ENCODE measurements around the gene PROKR1.
"Not testable (repeated sequence)": the region's sequence is repeated elsewhere in the genome, so short reads cannot be mapped to it uniquely, and the experiment has no call there.

The PROKR1 gene

DNA sequence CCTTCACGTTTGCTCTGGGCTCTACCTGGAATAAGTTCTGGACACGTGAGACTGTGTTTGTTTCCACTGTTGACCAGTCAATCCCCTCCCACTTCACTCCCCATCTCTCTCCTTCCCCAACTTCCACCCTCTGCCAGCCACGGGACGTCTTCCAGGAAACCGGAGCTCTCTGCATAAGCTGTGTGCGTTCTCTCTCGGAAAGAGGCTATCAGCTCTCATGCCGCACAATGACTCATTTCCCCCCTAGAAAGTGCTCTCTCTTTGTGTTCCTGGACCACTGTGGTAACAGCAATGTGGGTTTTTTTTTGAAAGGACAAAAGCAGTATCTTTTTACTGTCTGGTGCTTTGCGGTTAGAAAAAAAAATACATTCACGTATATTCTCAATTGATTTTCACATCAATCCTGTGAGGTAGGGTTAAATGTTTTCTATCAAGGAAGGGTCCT, 10.2 kb downstream of the PROKR1 start:
- peak in 1 of 2 donors; percentile 8 for DNase-seq (ENCODE audit: low read depth in 1 of 2, low spot score in 1 of 2)

DNA sequence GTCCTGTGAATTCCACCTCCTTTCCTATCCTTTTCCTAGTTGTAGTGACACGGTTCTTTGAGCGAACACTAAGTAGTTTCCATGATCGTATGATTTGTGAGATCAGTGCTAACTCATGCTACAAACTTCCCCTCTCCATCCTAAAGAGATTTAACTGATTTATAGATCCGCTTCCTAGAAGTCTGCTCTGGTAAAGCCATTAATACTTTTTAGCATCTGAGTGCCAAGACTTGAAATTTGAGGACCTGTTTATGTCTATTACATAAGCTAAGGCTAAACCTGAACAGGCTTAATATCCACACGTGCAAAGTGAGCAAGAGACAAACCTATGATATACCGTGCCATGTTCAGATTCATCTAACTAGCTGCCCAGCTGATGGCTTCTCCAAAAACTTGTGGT, 14.9 kb downstream of the PROKR1 start:
- DNase-seq (ENCODE audit: low read depth in 1 of 2, low spot score in 1 of 2), result no peak

DNA sequence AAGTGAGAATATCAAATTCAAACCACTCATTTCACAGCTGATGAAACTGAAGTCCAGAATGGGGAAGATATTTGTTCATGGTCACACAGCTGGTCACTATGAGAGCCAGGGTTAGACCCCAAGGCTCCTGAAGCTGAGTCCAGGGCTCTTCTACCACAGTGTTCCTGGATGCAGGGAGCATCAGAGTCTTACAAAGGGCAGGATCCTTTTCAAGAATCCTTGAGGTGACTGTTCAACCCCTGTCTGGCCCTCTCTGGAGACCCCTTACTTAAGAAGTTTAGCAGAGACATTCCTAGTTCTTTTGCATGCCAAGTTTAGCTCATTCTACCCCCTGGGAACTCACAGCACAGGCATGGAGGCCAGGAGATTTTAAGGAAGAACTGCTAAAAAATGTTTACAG, 15.7 kb downstream of the PROKR1 start:
- DNase-seq (ENCODE audit: low read depth in 1 of 2, low spot score in 1 of 2), result no peak

DNA sequence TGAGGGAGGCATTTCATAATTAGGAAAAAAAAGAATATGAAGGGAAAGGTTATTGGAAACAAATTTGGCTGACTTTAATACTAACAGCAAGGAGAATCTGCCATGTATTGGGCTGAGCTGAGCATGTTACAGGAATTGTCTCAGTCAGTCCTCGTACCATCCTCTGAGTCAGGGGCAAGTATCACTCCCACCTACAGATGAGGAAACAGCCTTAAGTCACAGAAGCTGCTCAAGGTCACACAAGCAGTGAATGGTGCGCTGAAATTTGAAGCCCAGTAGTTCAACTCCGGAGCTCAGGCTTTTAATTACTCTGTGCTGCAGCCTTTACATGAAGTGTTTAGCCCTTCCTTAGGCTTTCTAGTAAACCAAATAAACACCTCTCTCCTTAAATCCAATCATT, 17.3 kb downstream of the PROKR1 start:
- DNase-seq (ENCODE audit: low read depth in 1 of 2, low spot score in 1 of 2), result no peak

- DNase-seq (ENCODE audit: low read depth in 1 of 2, low spot score in 1 of 2), result no peak
These were observed 19.1 kb downstream of the PROKR1 start for GRCh38 chr2:68662466-68662865.

- no peak for DNase-seq (ENCODE audit: low read depth in 1 of 2, low spot score in 1 of 2)
These were observed 20.2 kb downstream of the PROKR1 start for GRCh38 chr2:68663371-68664156.

- no peak for DNase-seq (ENCODE audit: low read depth in 1 of 2, low spot score in 1 of 2)
These were observed 24.0 kb downstream of the PROKR1 start for GRCh38 chr2:68667371-68667770.

GRCh38 chr2:68669651-68670050, 26.3 kb downstream of the PROKR1 start:
- no peak for DNase-seq (ENCODE audit: low read depth in 1 of 2, low spot score in 1 of 2)

- no peak for DNase-seq (ENCODE audit: low read depth in 1 of 2, low spot score in 1 of 2)
These were observed 28.6 kb downstream of the PROKR1 start for GRCh38 chr2:68671961-68672360.

GRCh38 chr2:68673631-68674030, 30.3 kb downstream of the PROKR1 start:
- no peak for DNase-seq (ENCODE audit: low read depth in 1 of 2, low spot score in 1 of 2)

GRCh38 chr2:68675470-68675869, 32.1 kb downstream of the PROKR1 start:
- DNase-seq (ENCODE audit: low read depth in 1 of 2, low spot score in 1 of 2), result no peak

GRCh38 chr2:68677837-68678236, 34.5 kb downstream of the PROKR1 start:
- DNase-seq (ENCODE audit: low read depth in 1 of 2, low spot score in 1 of 2), result not testable (repeated sequence)

- not testable (repeated sequence) for DNase-seq (ENCODE audit: low read depth in 1 of 2, low spot score in 1 of 2)
These were observed 36.0 kb downstream of the PROKR1 start for GRCh38 chr2:68679166-68679916.

DNA sequence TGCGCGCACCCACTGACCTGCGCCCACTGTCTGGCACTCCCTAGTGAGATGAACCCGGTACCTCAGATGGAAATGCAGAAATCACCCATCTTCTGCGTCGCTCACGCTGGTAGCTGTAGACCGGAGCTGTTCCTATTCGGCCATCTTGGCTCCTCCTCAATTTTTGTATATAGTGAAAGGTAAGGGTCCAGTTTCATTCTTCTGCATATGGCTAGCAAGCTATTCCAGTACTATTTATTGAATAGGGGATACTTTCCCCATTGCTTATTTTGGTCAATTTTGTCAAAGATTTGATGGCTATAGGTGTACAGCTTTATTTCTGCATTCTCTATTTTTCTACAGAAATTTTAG, 36.5 kb downstream of the PROKR1 start:
- not testable (repeated sequence) for DNase-seq (ENCODE audit: low read depth in 1 of 2, low spot score in 1 of 2)

- no peak for DNase-seq (ENCODE audit: low read depth in 1 of 2, low spot score in 1 of 2)
These were observed 40.8 kb downstream of the PROKR1 start for GRCh38 chr2:68684197-68684596.

DNA sequence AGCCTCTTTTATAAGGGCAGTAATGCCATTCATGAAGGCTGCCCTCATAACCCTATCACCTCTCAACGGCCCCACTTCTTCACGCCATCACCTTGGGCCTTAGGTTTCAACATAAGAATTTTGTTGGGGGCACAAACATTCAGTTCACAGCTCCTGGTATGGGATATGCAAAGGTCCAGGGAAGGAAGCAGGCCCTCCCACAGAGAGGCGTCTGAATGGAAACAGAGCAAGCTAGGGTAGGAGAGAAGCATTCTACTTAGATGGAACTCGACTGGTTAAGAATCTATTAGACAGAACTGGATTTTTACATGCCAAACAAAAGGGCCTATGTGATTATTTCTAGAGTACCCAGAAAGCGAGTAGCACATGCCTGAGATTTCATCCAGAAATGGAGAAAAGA, 42.8 kb downstream of the PROKR1 start:
- DNase-seq (ENCODE audit: low read depth in 1 of 2, low spot score in 1 of 2), result no peak

DNA sequence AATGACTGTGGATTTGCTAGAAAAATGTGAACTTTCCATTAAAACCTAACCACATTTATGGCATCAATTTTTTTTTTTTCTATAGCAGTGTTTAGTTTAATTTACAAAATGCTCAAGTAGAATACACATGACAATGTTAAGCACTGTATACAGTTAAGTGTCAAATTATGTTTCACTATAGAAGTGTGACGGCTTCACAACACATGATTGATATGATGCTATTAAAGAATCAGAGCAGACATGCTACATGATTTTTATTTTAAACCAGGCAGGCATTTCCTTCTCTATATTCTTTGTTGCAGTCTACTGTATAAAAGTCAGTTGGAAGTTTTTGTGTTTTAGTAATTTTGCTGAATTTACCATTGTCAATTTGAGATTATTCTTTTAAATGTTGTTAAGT, 43.6 kb downstream of the PROKR1 start:
- DNase-seq (ENCODE audit: low read depth in 1 of 2, low spot score in 1 of 2), result no peak

DNA sequence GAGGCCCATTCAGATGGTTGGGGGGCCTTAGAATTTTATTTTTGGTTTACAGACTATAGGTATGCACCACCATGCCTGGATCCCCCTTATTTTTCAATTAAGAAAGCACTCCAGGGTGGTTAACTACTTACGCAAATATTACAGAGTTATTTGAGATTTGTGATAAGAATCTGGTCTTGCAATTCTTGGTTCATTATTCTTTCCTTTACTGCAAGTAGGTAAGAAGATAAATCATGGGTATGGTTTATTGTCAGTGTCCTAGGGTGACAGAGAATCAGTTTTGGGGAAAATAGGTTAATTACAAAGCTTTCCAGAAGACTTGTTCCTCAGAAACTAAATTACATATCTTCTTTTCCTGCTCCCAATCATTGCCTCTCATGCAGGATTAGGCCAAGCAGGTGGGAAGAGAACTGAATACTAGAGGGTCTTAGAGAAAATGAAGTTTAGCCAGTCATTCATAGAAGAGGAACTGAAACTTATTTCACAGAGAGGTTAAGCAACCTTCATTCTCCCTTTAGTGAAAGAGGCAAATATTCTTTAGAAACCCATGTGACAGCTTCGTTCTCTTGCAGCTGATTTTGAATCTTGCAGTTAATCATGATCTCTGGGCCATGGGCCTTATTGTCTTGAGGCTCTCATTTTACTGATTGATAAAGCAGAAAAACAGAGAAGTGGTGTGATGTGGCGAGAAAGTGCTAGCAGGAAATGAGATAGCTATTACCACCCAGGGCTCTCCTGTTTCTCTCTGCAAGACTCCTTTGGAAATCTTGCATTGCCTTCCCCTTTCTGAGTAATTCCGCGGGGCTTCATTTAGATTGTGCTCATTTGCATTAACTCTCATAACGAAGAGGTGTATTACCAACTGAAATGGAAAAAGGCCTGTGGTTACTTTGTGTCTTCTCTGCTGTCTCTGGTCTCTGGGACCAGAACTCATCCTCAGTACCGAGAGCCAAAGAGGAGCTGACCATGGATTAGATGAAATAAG, 46.5 kb downstream of the PROKR1 start:
- DNase-seq (ENCODE audit: low read depth in 1 of 2, low spot score in 1 of 2), result no peak

DNA sequence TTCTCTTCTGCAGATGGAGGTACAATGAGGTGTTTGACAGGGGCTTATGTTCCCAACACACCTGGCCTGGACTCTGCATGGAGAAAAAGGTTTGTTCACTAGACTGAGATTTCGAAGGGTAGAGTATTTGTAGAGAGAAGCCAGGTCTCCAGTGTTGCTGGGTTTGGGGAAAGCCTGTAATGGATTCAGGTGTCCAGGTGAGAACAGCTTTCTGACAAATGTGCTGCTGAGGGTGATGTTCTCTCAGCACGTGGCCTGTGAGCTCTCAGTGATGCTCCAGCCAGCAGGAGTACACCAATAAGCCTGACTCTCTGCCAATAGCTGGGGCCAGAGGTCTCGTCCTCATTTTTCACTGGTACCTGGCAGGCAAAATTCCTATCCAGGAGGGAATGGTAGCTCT, 47.5 kb downstream of the PROKR1 start:
- DNase-seq (ENCODE audit: low read depth in 1 of 2, low spot score in 1 of 2), result no peak

GRCh38 chr2:68692511-68692910, 49.1 kb downstream of the PROKR1 start:
- DNase-seq (ENCODE audit: low read depth in 1 of 2, low spot score in 1 of 2), result no peak

GRCh38 chr2:68693951-68694350, 50.6 kb downstream of the PROKR1 start:
- no peak for DNase-seq (ENCODE audit: low read depth in 1 of 2, low spot score in 1 of 2)

All from activated T-helper 1 cell treated with anti-CD3 and anti-CD28 coated beads, Interleukin-2, amount 50 U/mL, for 16 hours (primary cell).